Spleen (tissue), 11 donors: ENCODE results near the gene POLR2H. TPM values are rescaled to one million over a fixed set of nuclear protein-coding genes. Genes with fewer than 3 reads are reported as not detected.
A peak's percentile ranks its signal among the peaks of the same experiment; 100 is the strongest.

ENCODE experiments used
- DNase-seq: peaks from one replicate; pipeline ENCODE4 v3.0.0-alpha.2; 2020
- H3K27ac ChIP-seq, 8 donors: fragments of 200-600 bp; sonication (generic) in 7 of 8; 1 replicate in 4 of 8; 2 replicates in 4 of 8; pipeline versions ENCODE4 v1.5.0 to v1.8.0; 2016 to 2021; ENCODE audit warnings: inconsistent platforms in 4 of 8, mild to moderate bottlenecking in 4 of 8, moderate library complexity in 1 of 8
- H3K27me3 ChIP-seq, 7 donors: fragments of 200-600 bp; sonication (generic) in 6 of 7; replicated peaks in 1 of 7; 1 replicate in 4 of 7; 2 replicates in 3 of 7; pipeline versions ENCODE4 v1.5.0 to v1.8.0; 2016 to 2021; ENCODE audit warnings: inconsistent platforms in 3 of 7, mild to moderate bottlenecking in 1 of 7
- H3K36me3 ChIP-seq, 6 donors: fragments of 200-600 bp; sonication (generic) in 5 of 6; 1 replicate in 4 of 6; 2 replicates in 2 of 6; pipeline versions ENCODE4 v1.5.0 to v1.8.0; 2016 to 2021; ENCODE audit warnings: inconsistent platforms in 2 of 6
- H3K4me1 ChIP-seq, 6 donors: fragments of 200-600 bp; sonication (generic) in 5 of 6; 1 replicate in 3 of 6; 2 replicates in 3 of 6; pipeline versions ENCODE4 v1.5.0 to v1.8.0; 2016 to 2021; ENCODE audit warnings: inconsistent platforms in 3 of 6
- H3K4me3 ChIP-seq, 8 donors: fragments of 200-600 bp; sonication (generic) in 7 of 8; 1 replicate in 4 of 8; 2 replicates in 4 of 8; pipeline versions ENCODE4 v1.5.0 to v1.8.0; 2016 to 2021; ENCODE audit warnings: inconsistent platforms in 4 of 8, mild to moderate bottlenecking in 4 of 8, moderate library complexity in 2 of 8
- H3K9me3 ChIP-seq, 8 donors: fragments of 200-600 bp; sonication (generic) in 7 of 8; 1 replicate in 4 of 8; 2 replicates in 4 of 8; pipeline versions ENCODE4 v1.5.0 to v1.8.0; 2016 to 2021; ENCODE audit warnings: inconsistent platforms in 4 of 8
- CTCF ChIP-seq, 11 experiments: fragments of 200-600 bp in 7 of 11; fragments of 450-650 bp in 4 of 11; sonication (generic) in 4 of 11; IDR thresholded peaks in 8 of 11; conservative IDR thresholded peaks in 3 of 11; 1 replicate in 7 of 11; 2 replicates in 4 of 11; pipeline versions ENCODE4 v1.4.0 to v1.8.0; 2016 to 2021; ENCODE audit warnings: antibody characterized with exemption in 11 of 11, inconsistent platforms in 4 of 11, mild to moderate bottlenecking in 1 of 11
- POLR2A ChIP-seq, 3 donors: fragments of 450-650 bp; IDR thresholded peaks; one replicate each; pipeline ENCODE4 v1.5.1; 2017; ENCODE audit warnings: antibody characterized with exemption in 3 of 3, mild to moderate bottlenecking in 1 of 3
- POLR2AphosphoS5 ChIP-seq, 3 donors: sonication (generic); formaldehyde crosslinking; IDR thresholded peaks; one replicate each; pipeline ENCODE4 v1.5.1; 2017; ENCODE audit warnings: antibody characterized with exemption in 3 of 3
- WGBS, 5 donors: extraction: QIAGEN DNeasy Blood & Tissue Kit in 3 of 5; methylation state at CpG; one replicate each; pipeline versions ENCODE4 v1.1.5 to v1.1.7; 2013 to 2018; 5-methylcytosine and 5-hydroxymethylcytosine counted together
- intact Hi-C: fragments of 100-400 bp; cut with DNase I; formaldehyde crosslinking; loops from one replicate; pipeline ENCODE4 v1.15.0; 2023; ENCODE audit warnings: low total_unique reads
- polyA plus RNA-seq, 3 donors: library from polyadenylated mRNA; stranded (reverse); fragments of 200-250 nt; gene quantifications; one replicate each; pipeline ENCODE4 v1.2.1, GENCODE V29; 2013
- total RNA-seq, 7 donors: library from RNA; depleted of rRNA in 3 of 7; stranded (reverse); fragments of >200 nt in 3 of 7; fragmentation: NEBNext Ultra II Directional in 4 of 7; extraction: Animal tissue kit (Norgen Biotek cat#: 25700) in 4 of 7; gene quantifications; one replicate each; pipeline versions ENCODE4 v1.1.0 to v1.2.1, GENCODE V29; 2016 to 2021
- donor health status: healthy with polysubstance abuse.
- donor health status: DM: no; HTN: no; CAD: no; lungs with moderate emphysema.
- donor health status: DM: no; HTN: no; CAD: no.
- donor health status: Bipolar disorder and iron deficiency.
- donor health status: healthy.
- donor health status: DM: no; HTN: no; CAD: no.
- donor health status: DM: yes; HTN: yes; CAD: no.

POLR2H gene
- total and polyA plus RNA-seq, 10 donors: 42.5 to 139 (median 86.6) TPM

DNA sequence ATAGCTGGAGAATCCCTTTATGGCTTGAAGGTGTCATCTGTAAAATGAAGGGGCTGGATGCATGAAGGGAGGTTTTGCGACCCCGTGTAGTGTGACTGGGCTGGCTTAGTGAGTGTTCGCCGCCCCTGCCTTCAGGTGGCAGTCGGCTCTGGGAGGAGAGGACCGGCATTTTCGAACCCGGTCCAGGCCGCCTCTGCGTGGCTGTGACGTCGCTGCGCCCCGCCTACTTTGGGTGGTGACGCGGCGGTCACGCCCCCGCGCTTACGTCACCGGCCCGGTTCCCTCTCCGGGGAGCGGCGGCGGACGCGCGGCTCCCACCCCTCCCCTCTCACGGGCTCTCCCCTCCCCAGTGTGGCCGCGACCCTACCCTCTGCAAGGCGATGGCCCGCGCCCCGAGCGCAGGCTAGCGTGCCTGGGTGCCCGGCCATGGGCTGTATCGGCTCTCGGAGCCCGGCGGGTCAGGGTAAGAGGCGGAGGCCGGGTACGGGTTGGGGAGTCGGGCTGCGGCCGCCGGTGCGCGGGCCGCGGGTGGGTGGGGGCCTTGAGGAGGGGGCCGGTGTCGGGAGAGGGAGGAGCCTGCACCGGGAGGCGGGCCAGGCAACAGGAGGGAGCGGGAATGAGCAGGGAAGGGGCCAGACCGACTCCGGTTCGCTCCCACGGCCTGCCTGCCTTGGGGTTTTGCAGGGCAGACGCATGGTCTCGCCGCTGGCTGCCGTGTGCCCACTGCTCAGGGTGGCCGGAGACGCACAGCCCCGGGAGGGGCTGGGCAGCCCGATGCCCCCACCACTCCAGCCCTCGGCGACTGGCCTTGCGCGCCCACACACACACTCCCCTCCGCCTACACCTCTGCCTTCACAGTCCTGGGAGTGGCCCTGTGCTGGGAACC lies 25.6 kb upstream of the POLR2H start:
- Histone ChIP-seq H3K36me3 (peaks cover 3 to 51% (median 44%) of the 10 kb centered on the region in 6 donors), H3K4me1 (peaks cover 8 to 80% (median 41%) of the 10 kb centered on the region in 6 donors), H3K4me3 (peak overlapping the region; percentile 59 to 83 (median 75)), H3K27ac (peak overlapping the region; percentile 83 to 95 (median 89)), H3K9me3 (no peaks in the 10 kb centered on the region), H3K27me3 (peaks cover 0 to 5% (median 0%) of the 10 kb centered on the region in 7 donors)
- intact Hi-C loops: no loop called here
- DNase-seq: peak; percentile 96
- TF ChIP-seq CTCF (IDR thresholded peaks at IDR 0.05 in 8 of 11, conservative IDR thresholded peaks at IDR 0.05 in 3 of 11): peak in 1 of 11 experiments; percentile 10
- peak; percentile 91 to 96 (median 93) for TF ChIP-seq POLR2AphosphoS5 (IDR thresholded peaks at IDR 0.05)
- no peak for TF ChIP-seq POLR2A (IDR thresholded peaks at IDR 0.05)
- WGBS, 5 donors: 0 to 3% (median 1%) methylated on average over 21 to 77 of the region's 77 CpGs

GRCh38 chr3:184336547-184337398 lies 24.7 kb upstream of the POLR2H start:
- peak overlapping the region; percentile 83 to 95 (median 89) for H3K27ac ChIP-seq
- DNase-seq: no peak
- peaks cover 3 to 49% (median 36%) of the 10 kb centered on the region in 6 donors for H3K36me3 ChIP-seq
- TF ChIP-seq CTCF (IDR thresholded peaks at IDR 0.05 in 8 of 11, conservative IDR thresholded peaks at IDR 0.05 in 3 of 11): no peak
- TF ChIP-seq POLR2AphosphoS5 (IDR thresholded peaks at IDR 0.05): peak in 2 of 3 donors; percentile 3 to 17
- TF ChIP-seq POLR2A (IDR thresholded peaks at IDR 0.05): no peak
- intact Hi-C loops: no loop called here
- H3K4me3 ChIP-seq: peak overlapping the region; percentile 59 to 83 (median 75)
- no peaks in the 10 kb centered on the region for H3K9me3 ChIP-seq
- 21 to 30% (median 25%) methylated on average over 12 to 17 of the region's 17 CpGs for WGBS, 5 donors
- H3K4me1 ChIP-seq: peaks cover 8 to 74% (median 40%) of the 10 kb centered on the region in 6 donors
- peaks cover 0 to 5% (median 0%) of the 10 kb centered on the region in 7 donors for H3K27me3 ChIP-seq

GRCh38 chr3:184337399-184337714 lies 24.2 kb upstream of the POLR2H start, which contains the start of gene FAM131A:
Gene FAM131A, plus strand, starts transcription at chr3:184337600. Its CDS starts 31 bp downstream, at chr3:184337631.
- DNase-seq: no peak
- intact Hi-C loops: no loop called here
- no peak for TF ChIP-seq POLR2AphosphoS5 (IDR thresholded peaks at IDR 0.05)
- TF ChIP-seq CTCF (IDR thresholded peaks at IDR 0.05 in 8 of 11, conservative IDR thresholded peaks at IDR 0.05 in 3 of 11): no peak
- TF ChIP-seq POLR2A (IDR thresholded peaks at IDR 0.05): no peak
- H3K27ac ChIP-seq: peak within 1 kb of the TSS; percentile 83 to 95 (median 89)
- peaks cover 3 to 49% (median 36%) of the 10 kb centered on the region in 6 donors for H3K36me3 ChIP-seq
- peaks cover 0 to 5% (median 0%) of the 10 kb centered on the region in 7 donors for H3K27me3 ChIP-seq
- peak within 1 kb of the TSS; percentile 59 to 83 (median 75) for H3K4me3 ChIP-seq
- no peaks in the 10 kb centered on the region for H3K9me3 ChIP-seq
- peaks cover 8 to 68% (median 35%) of the 10 kb centered on the region in 6 donors for H3K4me1 ChIP-seq
- 85 to 99% (median 90%) methylated on average over 5 to 6 of the region's 6 CpGs for WGBS, 5 donors
